Measurements from ENCODE around the gene BUD23. TPM values are rescaled to one million over a fixed set of nuclear protein-coding genes. Genes with fewer than 3 reads are reported as not detected.
"Not testable (repeated sequence)": the region's sequence is repeated elsewhere in the genome, so short reads cannot be mapped to it uniquely, and the experiment has no call there.

Gene BUD23
- polyA plus RNA-seq, 2 donors, result 39.9 to 43.5 TPM

GRCh38 chr7:73703757-73704639 is 20.6 kb downstream of the BUD23 start:
- peaks cover 0 to 13% of the 10 kb centered on the region in 2 donors for H3K36me3 ChIP-seq (ENCODE audit: control insufficient read depth in 2 of 2, insufficient read depth in 2 of 2, low read length in 1 of 2)
- H3K4me1 ChIP-seq (ENCODE audit: control insufficient read depth in 2 of 2, insufficient read depth in 2 of 2, low read length in 1 of 2), result peaks cover 8 to 23% of the 10 kb centered on the region in 2 donors
- H3K9me3 ChIP-seq (ENCODE audit: control insufficient read depth in 2 of 2, insufficient read depth in 1 of 2, low read depth in 1 of 2, low read length in 1 of 2), result no peaks in the 10 kb centered on the region
- H3K4me3 ChIP-seq (ENCODE audit: low read depth in 1 of 2, low read length in 2 of 2), result no peak overlapping the region
- H3K27ac ChIP-seq (ENCODE audit: low read depth in 2 of 2, low read length in 1 of 2), result peak overlapping the region in 1 of 2 donors; percentile 63
- WGBS, 2 donors, result 30 to 33% methylated on average over 45 of the region's 45 CpGs
- H3K27me3 ChIP-seq (ENCODE audit: control insufficient read depth in 1 of 2, insufficient read depth in 2 of 2, low read length in 2 of 2), result no peaks in the 10 kb centered on the region

GRCh38 chr7:73704640-73705550 is 21.5 kb downstream of the BUD23 start:
- peaks cover 0 to 6% of the 10 kb centered on the region in 2 donors for H3K36me3 ChIP-seq (ENCODE audit: control insufficient read depth in 2 of 2, insufficient read depth in 2 of 2, low read length in 1 of 2)
- H3K27me3 ChIP-seq (ENCODE audit: control insufficient read depth in 1 of 2, insufficient read depth in 2 of 2, low read length in 2 of 2), result no peaks in the 10 kb centered on the region
- no peak overlapping the region for H3K4me3 ChIP-seq (ENCODE audit: low read depth in 1 of 2, low read length in 2 of 2)
- peaks cover 8 to 23% of the 10 kb centered on the region in 2 donors for H3K4me1 ChIP-seq (ENCODE audit: control insufficient read depth in 2 of 2, insufficient read depth in 2 of 2, low read length in 1 of 2)
- no peaks in the 10 kb centered on the region for H3K9me3 ChIP-seq (ENCODE audit: control insufficient read depth in 2 of 2, insufficient read depth in 1 of 2, low read depth in 1 of 2, low read length in 1 of 2)
- WGBS, 2 donors, result 40 to 68% methylated on average over 21 to 23 of the region's 23 CpGs
- H3K27ac ChIP-seq (ENCODE audit: low read depth in 2 of 2, low read length in 1 of 2), result peak overlapping the region in 1 of 2 donors; percentile 63

GRCh38 chr7:73705551-73705920 is 22.1 kb downstream of the BUD23 start:
- Histone ChIP-seq H3K27ac (ENCODE audit: low read depth in 2 of 2, low read length in 1 of 2) (no peak overlapping the region), H3K4me3 (ENCODE audit: low read depth in 1 of 2, low read length in 2 of 2) (no peak overlapping the region), H3K27me3 (ENCODE audit: control insufficient read depth in 1 of 2, insufficient read depth in 2 of 2, low read length in 2 of 2) (no peaks in the 10 kb centered on the region), H3K36me3 (ENCODE audit: control insufficient read depth in 2 of 2, insufficient read depth in 2 of 2, low read length in 1 of 2) (peaks cover 0 to 3% of the 10 kb centered on the region in 2 donors), H3K4me1 (ENCODE audit: control insufficient read depth in 2 of 2, insufficient read depth in 2 of 2, low read length in 1 of 2) (peaks cover 8 to 23% of the 10 kb centered on the region in 2 donors), H3K9me3 (ENCODE audit: control insufficient read depth in 2 of 2, insufficient read depth in 1 of 2, low read depth in 1 of 2, low read length in 1 of 2) (no peaks in the 10 kb centered on the region)
- 73 to 82% methylated on average over 10 of the region's 10 CpGs for WGBS, 2 donors

GRCh38 chr7:73706126-73707044 is 23.0 kb downstream of the BUD23 start:
- Histone ChIP-seq H3K4me1 (ENCODE audit: control insufficient read depth in 2 of 2, insufficient read depth in 2 of 2, low read length in 1 of 2) (peaks cover 8 to 23% of the 10 kb centered on the region in 2 donors), H3K36me3 (ENCODE audit: control insufficient read depth in 2 of 2, insufficient read depth in 2 of 2, low read length in 1 of 2) (no peaks in the 10 kb centered on the region), H3K27me3 (ENCODE audit: control insufficient read depth in 1 of 2, insufficient read depth in 2 of 2, low read length in 2 of 2) (no peaks in the 10 kb centered on the region), H3K4me3 (ENCODE audit: low read depth in 1 of 2, low read length in 2 of 2) (no peak overlapping the region), H3K27ac (ENCODE audit: low read depth in 2 of 2, low read length in 1 of 2) (peak overlapping the region in 1 of 2 donors; percentile 25), H3K9me3 (ENCODE audit: control insufficient read depth in 2 of 2, insufficient read depth in 1 of 2, low read depth in 1 of 2, low read length in 1 of 2) (no peaks in the 10 kb centered on the region)
- WGBS, 2 donors, result 70 to 71% methylated on average over 25 of the region's 25 CpGs

- Histone ChIP-seq H3K27ac (ENCODE audit: low read depth in 2 of 2, low read length in 1 of 2) (peak overlapping the region in 1 of 2 donors; percentile 15), H3K4me1 (ENCODE audit: control insufficient read depth in 2 of 2, insufficient read depth in 2 of 2, low read length in 1 of 2) (peaks cover 8 to 23% of the 10 kb centered on the region in 2 donors), H3K27me3 (ENCODE audit: control insufficient read depth in 1 of 2, insufficient read depth in 2 of 2, low read length in 2 of 2) (no peaks in the 10 kb centered on the region), H3K9me3 (ENCODE audit: control insufficient read depth in 2 of 2, insufficient read depth in 1 of 2, low read depth in 1 of 2, low read length in 1 of 2) (no peaks in the 10 kb centered on the region), H3K36me3 (ENCODE audit: control insufficient read depth in 2 of 2, insufficient read depth in 2 of 2, low read length in 1 of 2) (no peaks in the 10 kb centered on the region), H3K4me3 (ENCODE audit: low read depth in 1 of 2, low read length in 2 of 2) (no peak overlapping the region)
- WGBS, 2 donors, result 57% methylated on average over 15 of the region's 15 CpGs
Observed at GRCh38 chr7:73707045-73707631, 23.7 kb downstream of the BUD23 start.

- 93 to 95% methylated on average over 15 to 16 of the region's 16 CpGs for WGBS, 2 donors
- no peaks in the 10 kb centered on the region for H3K36me3 ChIP-seq (ENCODE audit: control insufficient read depth in 2 of 2, insufficient read depth in 2 of 2, low read length in 1 of 2)
Observed at GRCh38 chr7:73708961-73709549, 25.7 kb downstream of the BUD23 start.

GRCh38 chr7:73712773-73713172 is 29.4 kb downstream of the BUD23 start:
- Histone ChIP-seq H3K27me3 (ENCODE audit: control insufficient read depth in 1 of 2, insufficient read depth in 2 of 2, low read length in 2 of 2) (no peaks in the 10 kb centered on the region), H3K4me3 (ENCODE audit: low read depth in 1 of 2, low read length in 2 of 2) (no peak overlapping the region), H3K4me1 (ENCODE audit: control insufficient read depth in 2 of 2, insufficient read depth in 2 of 2, low read length in 1 of 2) (peaks cover 3 to 8% of the 10 kb centered on the region in 2 donors), H3K9me3 (ENCODE audit: control insufficient read depth in 2 of 2, insufficient read depth in 1 of 2, low read depth in 1 of 2, low read length in 1 of 2) (no peaks in the 10 kb centered on the region), H3K27ac (ENCODE audit: low read depth in 2 of 2, low read length in 1 of 2) (no peak overlapping the region), H3K36me3 (ENCODE audit: control insufficient read depth in 2 of 2, insufficient read depth in 2 of 2, low read length in 1 of 2) (no peaks in the 10 kb centered on the region)
- 83 to 93% methylated on average over 1 of the region's 1 CpG for WGBS, 2 donors

More at GRCh38 chr7:73708961-73709549, 25.7 kb downstream of the BUD23 start:
- H3K4me3 ChIP-seq (ENCODE audit: low read depth in 1 of 2, low read length in 2 of 2), result no peak overlapping the region
- H3K4me1 ChIP-seq (ENCODE audit: control insufficient read depth in 2 of 2, insufficient read depth in 2 of 2, low read length in 1 of 2), result peaks cover 7 to 22% of the 10 kb centered on the region in 2 donors
- H3K27me3 ChIP-seq (ENCODE audit: control insufficient read depth in 1 of 2, insufficient read depth in 2 of 2, low read length in 2 of 2), result no peaks in the 10 kb centered on the region
- no peak overlapping the region for H3K27ac ChIP-seq (ENCODE audit: low read depth in 2 of 2, low read length in 1 of 2)
- H3K9me3 ChIP-seq (ENCODE audit: control insufficient read depth in 2 of 2, insufficient read depth in 1 of 2, low read depth in 1 of 2, low read length in 1 of 2), result no peaks in the 10 kb centered on the region

- WGBS, 2 donors, result 94 to 96% methylated on average over 6 of the region's 6 CpGs
- H3K27ac ChIP-seq (ENCODE audit: low read depth in 2 of 2, low read length in 1 of 2); H3K4me3 ChIP-seq (ENCODE audit: low read depth in 1 of 2, low read length in 2 of 2); H3K36me3 ChIP-seq (ENCODE audit: control insufficient read depth in 2 of 2, insufficient read depth in 2 of 2, low read length in 1 of 2); H3K27me3 ChIP-seq (ENCODE audit: control insufficient read depth in 1 of 2, insufficient read depth in 2 of 2, low read length in 2 of 2); H3K4me1 ChIP-seq (ENCODE audit: control insufficient read depth in 2 of 2, insufficient read depth in 2 of 2, low read length in 1 of 2); H3K9me3 ChIP-seq (ENCODE audit: control insufficient read depth in 2 of 2, insufficient read depth in 1 of 2, low read depth in 1 of 2, low read length in 1 of 2): not testable (repeated sequence)
Observed at GRCh38 chr7:73713319-73713718, 29.9 kb downstream of the BUD23 start.

Data from esophagus (tissue), 2 donors.